Endothelial cell of umbilical vein (primary cell): ENCODE measurements around the gene FAM168A. TPM values are rescaled to one million over a fixed set of nuclear protein-coding genes. Genes with fewer than 3 reads are reported as not detected.

Source experiments
- BruUV-seq: library from RNA; stranded (reverse); fragments of 400-500 nt; replicated peaks from 2 replicates; lab custom pipeline; 2021; lab: Mats Ljungman, UMichigan
- CTCF ChIA-PET: fragments of 300-600, 350-600 bp; sonication (Branson Sonifier 250); formaldehyde crosslinking; loops from one replicate; lab custom pipeline; 2021; ENCODE audit warnings: antibody characterized with exemption, inconsistent platforms; lab: Charles Lee
- POLR2A ChIA-PET: fragments of 300-600, 350-600 bp; sonication (Branson Sonifier 250); formaldehyde crosslinking; loops from one replicate; lab custom pipeline; 2021; ENCODE audit warnings: antibody characterized with exemption, inconsistent platforms; lab: Charles Lee
- DNase-seq: peaks from one replicate; pipeline ENCODE4 v3.0.0-alpha.2; 2011; ENCODE audit warnings: low read depth, low spot score
- FAIRE-seq: peaks from 2 replicates; lab custom pipeline; 2011; peaks lifted over from hg19 to GRCh38; lab: Jason Lieb, UNC
- H2AFZ ChIP-seq: 2 replicates; pipeline ENCODE4 v1.6.0; 2012; ENCODE audit warnings: low read depth, low read length, control low read depth, inconsistent platforms
- H3K27ac ChIP-seq: 2 replicates; pipeline ENCODE4 v1.5.1; 2011; ENCODE audit warnings: low read depth, mild to moderate bottlenecking, control low read depth, low read length, moderate library complexity; ENCODE audit not compliant: insufficient read depth
- H3K27me3 ChIP-seq, 2 experiments: 2 replicates each; pipeline versions ENCODE4 v1.6.0 to v1.6.1; 2011; ENCODE audit warnings: low read length in 2 of 2, mixed read lengths in 1 of 2; ENCODE audit not compliant: control insufficient read depth in 2 of 2, insufficient read depth in 2 of 2
- H3K36me3 ChIP-seq, 2 experiments: 2 replicates in 1 of 2; 3 replicates in 1 of 2; pipeline ENCODE4 v1.5.1; 2011; ENCODE audit warnings: low read length in 2 of 2, mild to moderate bottlenecking in 1 of 2, moderate library complexity in 1 of 2; ENCODE audit not compliant: control insufficient read depth in 2 of 2, insufficient read depth in 2 of 2; ENCODE audit errors: extremely low read depth in 1 of 2
- H3K4me1 ChIP-seq: 3 replicates; pipeline ENCODE4 v1.5.1; 2011; ENCODE audit warnings: mild to moderate bottlenecking, low read length; ENCODE audit not compliant: control insufficient read depth, insufficient read depth; ENCODE audit errors: extremely low read depth
- H3K4me2 ChIP-seq: 2 replicates; pipeline ENCODE4 v1.6.1; 2011; ENCODE audit warnings: low read length, control low read depth, mixed read lengths; ENCODE audit not compliant: insufficient read depth
- H3K4me3 ChIP-seq, 3 experiments: fragments of 200-600 bp in 1 of 3; sonication (generic), shearing (Covaris generic) in 1 of 3; replicated peaks in 1 of 3; 2 replicates each; pipeline ENCODE4 v1.5.1; 2011 to 2016; ENCODE audit warnings: control low read depth in 3 of 3, low read length in 3 of 3, mild to moderate bottlenecking in 2 of 3, inconsistent platforms in 1 of 3, low read depth in 1 of 3, moderate library complexity in 1 of 3; ENCODE audit not compliant: insufficient read depth in 1 of 3
- H3K79me2 ChIP-seq: 2 replicates; pipeline ENCODE4 v1.6.0; 2012; ENCODE audit warnings: low read length, inconsistent platforms; ENCODE audit not compliant: control insufficient read depth, insufficient read depth
- H3K9ac ChIP-seq: replicated peaks from 2 replicates; pipeline ENCODE3; 2011; ENCODE audit warnings: low read length, control low read depth; ENCODE audit not compliant: insufficient read depth; ENCODE audit errors: extremely low read depth
- H3K9me1 ChIP-seq: replicated peaks from 3 replicates; pipeline ENCODE4 v1.6.0; 2011; ENCODE audit warnings: mild to moderate bottlenecking, low read length; ENCODE audit not compliant: control insufficient read depth, insufficient read depth; ENCODE audit errors: extremely low read depth
- H3K9me3 ChIP-seq: replicated peaks from 2 replicates; pipeline ENCODE4 v1.5.1; 2012; ENCODE audit warnings: low read length, inconsistent platforms; ENCODE audit not compliant: control insufficient read depth, insufficient read depth
- H4K20me1 ChIP-seq: replicated peaks from 2 replicates; pipeline ENCODE3; 2011; ENCODE audit warnings: mild to moderate bottlenecking, low read length; ENCODE audit not compliant: control insufficient read depth, insufficient read depth; ENCODE audit errors: extremely low read depth
- EZH2 ChIP-seq: IDR thresholded peaks from 2 replicates; pipeline ENCODE4 v1.6.1; 2012; ENCODE audit warnings: borderline replicate concordance, low read depth, mild to moderate bottlenecking, moderate library complexity, low read length, inconsistent platforms; ENCODE audit not compliant: severe bottlenecking
- FOS ChIP-seq: IDR thresholded peaks from 2 replicates; pipeline ENCODE4 v1.6.1; 2011; ENCODE audit warnings: mild to moderate bottlenecking, low read length, moderate library complexity, borderline replicate concordance; ENCODE audit not compliant: insufficient read depth
- GATA2 ChIP-seq: IDR thresholded peaks from 2 replicates; pipeline ENCODE4 v1.7.0; 2011; ENCODE audit warnings: low read depth, mild to moderate bottlenecking, moderate library complexity, mixed read lengths, low read length; ENCODE audit not compliant: insufficient read length, insufficient read depth
- JUN ChIP-seq: IDR thresholded peaks from 2 replicates; pipeline ENCODE4 v1.6.1; 2011; ENCODE audit warnings: borderline replicate concordance, low read depth; ENCODE audit not compliant: insufficient read length, insufficient read depth
- MYC ChIP-seq: IDR thresholded peaks from one replicate; pipeline ENCODE4 v1.6.1; 2011; ENCODE audit warnings: mild to moderate bottlenecking, low read depth, low read length
- POLR2A ChIP-seq: IDR thresholded peaks from 2 replicates; pipeline ENCODE4 v1.6.1; 2012; ENCODE audit warnings: low read depth, mild to moderate bottlenecking, control low read depth, low read length
- dilution Hi-C: fragments of 300-500 bp; cut with MboI; formaldehyde crosslinking; loops from one replicate; pipeline ENCODE4 v1.15.0; 2019; ENCODE audit warnings: low sequenced_read_pairs; ENCODE audit not compliant: extremely low pct_ligation_motif_present
- intact Hi-C: fragments of 100-400 bp; cut with micrococcal nuclease; formaldehyde crosslinking; loops from one replicate; pipeline ENCODE4 v1.10.0; 2022
- polyA plus RNA-seq, 4 experiments: library from polyadenylated mRNA; depleted of rRNA in 3 of 4; stranded (reverse) in 3 of 4; unstranded in 1 of 4; fragments of >200 nt; gene quantifications; 2 replicates each; pipeline versions ENCODE4 v1.2.1 to v1.2.3, GENCODE V29; 2011 to 2012; ENCODE audit warnings: missing spikeins in 1 of 4
- total RNA-seq: library from RNA; stranded (reverse); gene quantifications from 2 replicates; pipeline ENCODE4 v1.2.3, GENCODE V29; 2021
- TF ChIP-seq, protein P1 (sequence below): IDR thresholded peaks from 2 replicates; pipeline ENCODE4 v1.6.1; 2011; ENCODE audit not compliant: insufficient read depth, insufficient read length
- TF ChIP-seq, protein P2 (sequence below), 2 donors: IDR thresholded peaks; 1 replicate in 1 of 2; 2 replicates in 1 of 2; pipeline ENCODE4 v1.5.1; 2011; ENCODE audit warnings: low read length in 2 of 2, mild to moderate bottlenecking in 2 of 2, moderate library complexity in 2 of 2, control low read depth in 1 of 2, inconsistent platforms in 1 of 2, low read depth in 1 of 2; ENCODE audit not compliant: insufficient read depth in 1 of 2; ENCODE audit errors: extremely low read depth in 1 of 2

FAM168A gene
- total and polyA plus RNA-seq, 2 donors (not counting 3 experiments of a cell fraction or from before 2014, with no cell fraction given) = 17.0 to 20.5 TPM

- Histone ChIP-seq H3K4me3 (no peak overlapping the region), H3K4me1 (no peaks in the 10 kb centered on the region), H3K36me3 (no peaks in the 10 kb centered on the region), H3K9me1 (no peaks in the 10 kb centered on the region), H3K9ac (no peak overlapping the region), H2AFZ (no peak overlapping the region), H3K27me3 (no peaks in the 10 kb centered on the region), H3K4me2 (no peak overlapping the region), H3K27ac (no peak overlapping the region), H3K79me2 (no peaks in the 10 kb centered on the region), H3K9me3 (no peaks in the 10 kb centered on the region), H4K20me1 (no peaks in the 10 kb centered on the region)
- DNase-seq (peak; percentile 27), FAIRE-seq (no peak)
- POLR2A ChIA-PET = interaction anchor here (0.5 kb wide), 1 partner anchor 21 kb away, joined by 3 read pairs; no protein-coding TSS in a partner anchor
- intact Hi-C loops (no loop called here), dilution Hi-C loops (no loop called here)
- TF ChIP-seq GATA2 (no peak), POLR2A (no peak), JUN (no peak), FOS (no peak), EZH2 (no peak), MYC (no peak)
- TF ChIP-seq, protein P1, sequence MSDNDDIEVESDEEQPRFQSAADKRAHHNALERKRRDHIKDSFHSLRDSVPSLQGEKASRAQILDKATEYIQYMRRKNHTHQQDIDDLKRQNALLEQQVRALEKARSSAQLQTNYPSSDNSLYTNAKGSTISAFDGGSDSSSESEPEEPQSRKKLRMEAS = no peak
- TF ChIP-seq, protein P2, sequence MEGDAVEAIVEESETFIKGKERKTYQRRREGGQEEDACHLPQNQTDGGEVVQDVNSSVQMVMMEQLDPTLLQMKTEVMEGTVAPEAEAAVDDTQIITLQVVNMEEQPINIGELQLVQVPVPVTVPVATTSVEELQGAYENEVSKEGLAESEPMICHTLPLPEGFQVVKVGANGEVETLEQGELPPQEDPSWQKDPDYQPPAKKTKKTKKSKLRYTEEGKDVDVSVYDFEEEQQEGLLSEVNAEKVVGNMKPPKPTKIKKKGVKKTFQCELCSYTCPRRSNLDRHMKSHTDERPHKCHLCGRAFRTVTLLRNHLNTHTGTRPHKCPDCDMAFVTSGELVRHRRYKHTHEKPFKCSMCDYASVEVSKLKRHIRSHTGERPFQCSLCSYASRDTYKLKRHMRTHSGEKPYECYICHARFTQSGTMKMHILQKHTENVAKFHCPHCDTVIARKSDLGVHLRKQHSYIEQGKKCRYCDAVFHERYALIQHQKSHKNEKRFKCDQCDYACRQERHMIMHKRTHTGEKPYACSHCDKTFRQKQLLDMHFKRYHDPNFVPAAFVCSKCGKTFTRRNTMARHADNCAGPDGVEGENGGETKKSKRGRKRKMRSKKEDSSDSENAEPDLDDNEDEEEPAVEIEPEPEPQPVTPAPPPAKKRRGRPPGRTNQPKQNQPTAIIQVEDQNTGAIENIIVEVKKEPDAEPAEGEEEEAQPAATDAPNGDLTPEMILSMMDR (IDR thresholded peaks at IDR 0.05; ENCODE audit: extremely low read depth in 1 of 2, insufficient read depth in 1 of 2, low read depth in 1 of 2, low read length in 2 of 2) = no peak
- no TSS peak for BruUV-seq
- CTCF ChIA-PET = interaction anchor here (1.0 to 1.5 kb wide), 2 partner anchors 15 to 136 kb away, joined by 4 read pairs; no protein-coding TSS in a partner anchor
Measured at GRCh38 chr11:73493956-73494598, 103.8 kb downstream of the FAM168A start.
